ENCODE results near the gene REV3L. TPM values are rescaled to one million over a fixed set of nuclear protein-coding genes. Genes with fewer than 3 reads are reported as not detected.

Gene REV3L
- polyA plus RNA-seq, 2 donors: 5.2 to 6.0 TPM

DNA sequence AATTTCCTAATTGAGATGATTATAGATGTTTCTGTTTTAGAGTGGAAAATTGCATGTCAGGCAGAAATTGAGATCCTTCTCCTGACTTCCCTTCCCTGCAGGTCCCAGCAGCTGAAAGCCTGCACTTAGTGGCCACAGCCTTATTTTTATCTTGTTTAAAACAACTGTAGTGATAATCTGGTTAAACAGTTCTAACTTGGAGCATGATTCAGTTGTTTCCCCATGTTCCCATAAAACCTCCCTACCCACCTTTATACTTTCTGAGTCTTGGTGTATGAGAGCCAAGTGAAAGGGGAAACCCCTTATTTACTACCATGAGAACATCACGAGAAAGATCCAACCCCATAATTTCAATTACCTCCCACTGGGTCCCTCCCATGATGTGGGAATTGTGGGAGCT is 200.5 kb downstream of the REV3L start:
- no peak overlapping the region for H3K27ac ChIP-seq (ENCODE audit: low read depth in 2 of 2, low read length in 1 of 2)

GRCh38 chr6:111280445-111280955 is 202.5 kb downstream of the REV3L start:
- no peaks in the 10 kb centered on the region for H3K4me1 ChIP-seq (ENCODE audit: control insufficient read depth in 2 of 2, insufficient read depth in 2 of 2, low read length in 1 of 2)
- H3K27ac ChIP-seq (ENCODE audit: low read depth in 2 of 2, low read length in 1 of 2): no peak overlapping the region
- H3K36me3 ChIP-seq (ENCODE audit: control insufficient read depth in 2 of 2, insufficient read depth in 2 of 2, low read length in 1 of 2): peaks cover 0 to 6% of the 10 kb centered on the region in 2 donors
- H3K9me3 ChIP-seq (ENCODE audit: control insufficient read depth in 2 of 2, insufficient read depth in 1 of 2, low read depth in 1 of 2, low read length in 1 of 2): peaks cover 0 to 2% of the 10 kb centered on the region in 2 donors
- no peaks in the 10 kb centered on the region for H3K27me3 ChIP-seq (ENCODE audit: control insufficient read depth in 1 of 2, insufficient read depth in 2 of 2, low read length in 2 of 2)
- WGBS, 2 donors: 94 to 96% methylated on average over 4 of the region's 4 CpGs
- H3K4me3 ChIP-seq (ENCODE audit: low read depth in 1 of 2, low read length in 2 of 2): no peak overlapping the region

More for the DNA sequence above, 200.5 kb downstream of the REV3L start:
- Histone ChIP-seq H3K27me3 (ENCODE audit: control insufficient read depth in 1 of 2, insufficient read depth in 2 of 2, low read length in 2 of 2) (no peaks in the 10 kb centered on the region), H3K4me1 (ENCODE audit: control insufficient read depth in 2 of 2, insufficient read depth in 2 of 2, low read length in 1 of 2) (no peaks in the 10 kb centered on the region), H3K4me3 (ENCODE audit: low read depth in 1 of 2, low read length in 2 of 2) (no peak overlapping the region), H3K36me3 (ENCODE audit: control insufficient read depth in 2 of 2, insufficient read depth in 2 of 2, low read length in 1 of 2) (no peaks in the 10 kb centered on the region), H3K9me3 (ENCODE audit: control insufficient read depth in 2 of 2, insufficient read depth in 1 of 2, low read depth in 1 of 2, low read length in 1 of 2) (peaks cover 0 to 2% of the 10 kb centered on the region in 2 donors)
- WGBS, 2 donors: 85 to 90% methylated on average over 1 of the region's 1 CpG

- Histone ChIP-seq H3K27ac (ENCODE audit: low read depth in 2 of 2, low read length in 1 of 2) (no peak overlapping the region), H3K4me1 (ENCODE audit: control insufficient read depth in 2 of 2, insufficient read depth in 2 of 2, low read length in 1 of 2) (no peaks in the 10 kb centered on the region), H3K4me3 (ENCODE audit: low read depth in 1 of 2, low read length in 2 of 2) (no peak overlapping the region), H3K36me3 (ENCODE audit: control insufficient read depth in 2 of 2, insufficient read depth in 2 of 2, low read length in 1 of 2) (peaks cover 4 to 8% of the 10 kb centered on the region in 2 donors), H3K27me3 (ENCODE audit: control insufficient read depth in 1 of 2, insufficient read depth in 2 of 2, low read length in 2 of 2) (no peaks in the 10 kb centered on the region), H3K9me3 (ENCODE audit: control insufficient read depth in 2 of 2, insufficient read depth in 1 of 2, low read depth in 1 of 2, low read length in 1 of 2) (peaks cover 2 to 4% of the 10 kb centered on the region in 2 donors)
- WGBS, 2 donors: 87 to 89% methylated on average over 2 of the region's 2 CpGs
Measured at GRCh38 chr6:111278731-111279130, 204.3 kb downstream of the REV3L start.

- no peak overlapping the region for H3K27ac ChIP-seq (ENCODE audit: low read depth in 2 of 2, low read length in 1 of 2)
- H3K36me3 ChIP-seq (ENCODE audit: control insufficient read depth in 2 of 2, insufficient read depth in 2 of 2, low read length in 1 of 2): peaks cover 4 to 8% of the 10 kb centered on the region in 2 donors
- no peaks in the 10 kb centered on the region for H3K27me3 ChIP-seq (ENCODE audit: control insufficient read depth in 1 of 2, insufficient read depth in 2 of 2, low read length in 2 of 2)
Measured at GRCh38 chr6:111277819-111278218, 205.2 kb downstream of the REV3L start.

DNA sequence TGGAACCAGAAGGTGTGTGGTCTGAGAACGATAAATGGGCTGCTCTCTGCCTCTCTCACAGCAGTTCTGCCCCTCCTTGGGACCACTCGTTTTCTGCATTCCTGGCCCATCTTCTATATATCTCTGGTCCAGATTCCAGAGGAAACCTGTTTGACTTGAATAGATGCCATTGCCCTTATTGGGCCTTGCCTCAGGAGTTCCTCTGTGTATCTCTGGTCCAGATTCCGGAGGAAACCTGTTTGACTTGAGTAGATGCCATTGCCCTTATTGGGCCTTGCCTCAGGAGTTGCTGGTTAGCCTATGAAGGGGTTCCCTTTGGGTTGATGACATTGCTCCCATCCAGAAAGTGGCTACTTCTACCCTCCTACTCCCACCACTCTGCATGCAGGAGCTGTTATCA is 206.3 kb downstream of the REV3L start:
- Histone ChIP-seq H3K4me1 (ENCODE audit: control insufficient read depth in 2 of 2, insufficient read depth in 2 of 2, low read length in 1 of 2) (no peaks in the 10 kb centered on the region), H3K27ac (ENCODE audit: low read depth in 2 of 2, low read length in 1 of 2) (no peak overlapping the region), H3K27me3 (ENCODE audit: control insufficient read depth in 1 of 2, insufficient read depth in 2 of 2, low read length in 2 of 2) (no peaks in the 10 kb centered on the region), H3K4me3 (ENCODE audit: low read depth in 1 of 2, low read length in 2 of 2) (no peak overlapping the region), H3K36me3 (ENCODE audit: control insufficient read depth in 2 of 2, insufficient read depth in 2 of 2, low read length in 1 of 2) (peaks cover 4 to 8% of the 10 kb centered on the region in 2 donors), H3K9me3 (ENCODE audit: control insufficient read depth in 2 of 2, insufficient read depth in 1 of 2, low read depth in 1 of 2, low read length in 1 of 2) (peaks cover 2% of the 10 kb centered on the region in 2 donors)
- WGBS, 2 donors: 86 to 88% methylated on average over 3 of the region's 3 CpGs

More at GRCh38 chr6:111277819-111278218, 205.2 kb downstream of the REV3L start:
- H3K4me1 ChIP-seq (ENCODE audit: control insufficient read depth in 2 of 2, insufficient read depth in 2 of 2, low read length in 1 of 2): no peaks in the 10 kb centered on the region
- WGBS, 2 donors: 94 to 97% methylated on average over 1 of the region's 1 CpG
- no peak overlapping the region for H3K4me3 ChIP-seq (ENCODE audit: low read depth in 1 of 2, low read length in 2 of 2)
- H3K9me3 ChIP-seq (ENCODE audit: control insufficient read depth in 2 of 2, insufficient read depth in 1 of 2, low read depth in 1 of 2, low read length in 1 of 2): peaks cover 2% of the 10 kb centered on the region in 2 donors

DNA sequence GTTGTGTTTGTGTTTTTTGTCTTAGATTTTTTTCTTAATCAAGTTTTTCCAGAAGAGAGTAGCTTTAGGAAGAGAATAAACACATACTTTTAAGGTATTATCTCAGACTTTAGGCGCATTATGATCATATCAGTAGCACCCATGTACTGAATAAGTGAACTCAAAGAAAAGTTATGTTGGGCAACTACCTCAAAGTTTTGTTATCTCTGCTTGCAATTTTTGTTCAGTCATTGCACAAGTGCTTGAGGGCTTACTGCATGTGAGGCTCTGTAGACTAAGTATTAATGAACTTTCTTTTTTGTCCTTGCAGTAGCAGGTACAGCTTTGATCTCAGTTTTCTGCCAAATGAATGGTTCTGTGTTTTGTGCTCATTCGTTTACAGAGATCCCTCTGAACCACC is 206.7 kb downstream of the REV3L start:
- Histone ChIP-seq H3K36me3 (ENCODE audit: control insufficient read depth in 2 of 2, insufficient read depth in 2 of 2, low read length in 1 of 2) (peaks cover 4 to 8% of the 10 kb centered on the region in 2 donors), H3K4me3 (ENCODE audit: low read depth in 1 of 2, low read length in 2 of 2) (no peak overlapping the region), H3K27me3 (ENCODE audit: control insufficient read depth in 1 of 2, insufficient read depth in 2 of 2, low read length in 2 of 2) (no peaks in the 10 kb centered on the region), H3K27ac (ENCODE audit: low read depth in 2 of 2, low read length in 1 of 2) (no peak overlapping the region), H3K9me3 (ENCODE audit: control insufficient read depth in 2 of 2, insufficient read depth in 1 of 2, low read depth in 1 of 2, low read length in 1 of 2) (peaks cover 2% of the 10 kb centered on the region in 2 donors), H3K4me1 (ENCODE audit: control insufficient read depth in 2 of 2, insufficient read depth in 2 of 2, low read length in 1 of 2) (no peaks in the 10 kb centered on the region)
- 96% methylated on average over 2 of the region's 2 CpGs for WGBS, 2 donors

DNA sequence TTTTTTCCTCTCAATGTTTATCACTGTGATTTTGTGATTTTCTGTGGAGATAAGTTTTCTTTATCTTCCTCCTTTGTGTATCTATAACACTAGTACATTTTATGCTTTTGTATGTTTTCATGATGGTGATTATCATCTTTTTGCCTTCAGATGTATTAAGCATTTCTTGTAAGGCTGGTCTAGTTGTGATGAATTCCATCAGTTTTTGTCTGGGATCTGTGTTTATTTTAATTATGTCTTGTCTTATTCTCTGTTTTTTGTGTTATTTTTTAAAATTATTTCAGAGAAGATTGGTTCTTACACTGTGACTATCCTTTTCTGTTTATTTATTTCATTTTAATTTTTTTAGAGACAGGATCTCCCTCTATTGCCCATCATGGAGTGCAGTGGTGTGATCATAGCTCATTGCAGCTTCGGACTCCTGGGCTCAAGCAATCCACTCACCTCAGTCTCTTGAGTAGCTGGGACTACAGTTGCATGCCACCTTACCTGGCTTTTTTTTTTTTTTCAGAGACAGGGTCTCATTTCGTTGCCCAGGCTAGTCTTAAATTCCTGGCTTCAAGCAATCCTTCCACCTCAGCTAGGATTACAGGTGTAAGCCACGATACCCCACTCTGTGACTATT is 208.3 kb downstream of the REV3L start:
- 98% methylated on average over 3 of the region's 3 CpGs for WGBS, 2 donors
- H3K27ac ChIP-seq (ENCODE audit: low read depth in 2 of 2, low read length in 1 of 2): no peak overlapping the region
- peaks cover 4 to 8% of the 10 kb centered on the region in 2 donors for H3K36me3 ChIP-seq (ENCODE audit: control insufficient read depth in 2 of 2, insufficient read depth in 2 of 2, low read length in 1 of 2)
- H3K4me1 ChIP-seq (ENCODE audit: control insufficient read depth in 2 of 2, insufficient read depth in 2 of 2, low read length in 1 of 2): no peaks in the 10 kb centered on the region
- no peak overlapping the region for H3K4me3 ChIP-seq (ENCODE audit: low read depth in 1 of 2, low read length in 2 of 2)
- H3K27me3 ChIP-seq (ENCODE audit: control insufficient read depth in 1 of 2, insufficient read depth in 2 of 2, low read length in 2 of 2): no peaks in the 10 kb centered on the region
- H3K9me3 ChIP-seq (ENCODE audit: control insufficient read depth in 2 of 2, insufficient read depth in 1 of 2, low read depth in 1 of 2, low read length in 1 of 2): peaks cover 2% of the 10 kb centered on the region in 2 donors

DNA sequence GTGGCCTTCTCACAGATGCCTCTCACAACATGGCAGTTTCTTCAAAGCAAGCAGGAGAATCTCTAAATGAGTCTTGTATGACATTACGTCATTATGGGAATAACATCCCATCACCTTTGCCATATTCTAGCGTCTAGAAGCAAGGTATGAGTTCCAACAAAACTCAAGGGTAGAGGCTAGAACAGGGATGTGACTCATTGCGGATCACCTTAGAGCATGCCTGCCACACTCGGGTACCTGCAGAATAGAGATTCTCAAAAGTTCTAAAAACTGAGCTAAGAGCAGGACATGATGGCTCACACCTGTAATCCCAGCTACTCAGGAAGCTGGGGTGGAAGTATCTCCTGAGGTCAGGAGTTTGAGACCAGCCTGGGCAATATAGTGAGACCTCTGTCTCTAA is 212.9 kb downstream of the REV3L start:
- no peaks in the 10 kb centered on the region for H3K4me1 ChIP-seq (ENCODE audit: control insufficient read depth in 2 of 2, insufficient read depth in 2 of 2, low read length in 1 of 2)
- peaks cover 2% of the 10 kb centered on the region in 2 donors for H3K9me3 ChIP-seq (ENCODE audit: control insufficient read depth in 2 of 2, insufficient read depth in 1 of 2, low read depth in 1 of 2, low read length in 1 of 2)
- H3K36me3 ChIP-seq (ENCODE audit: control insufficient read depth in 2 of 2, insufficient read depth in 2 of 2, low read length in 1 of 2): peaks cover 4 to 9% of the 10 kb centered on the region in 2 donors
- WGBS, 2 donors: 98 to 99% methylated on average over 4 of the region's 4 CpGs
- H3K4me3 ChIP-seq (ENCODE audit: low read depth in 1 of 2, low read length in 2 of 2): no peak overlapping the region
- H3K27ac ChIP-seq (ENCODE audit: low read depth in 2 of 2, low read length in 1 of 2): no peak overlapping the region
- no peaks in the 10 kb centered on the region for H3K27me3 ChIP-seq (ENCODE audit: control insufficient read depth in 1 of 2, insufficient read depth in 2 of 2, low read length in 2 of 2)

GRCh38 chr6:111269401-111269970 is 213.5 kb downstream of the REV3L start:
- Histone ChIP-seq H3K4me1 (ENCODE audit: control insufficient read depth in 2 of 2, insufficient read depth in 2 of 2, low read length in 1 of 2) (no peaks in the 10 kb centered on the region), H3K27ac (ENCODE audit: low read depth in 2 of 2, low read length in 1 of 2) (no peak overlapping the region), H3K36me3 (ENCODE audit: control insufficient read depth in 2 of 2, insufficient read depth in 2 of 2, low read length in 1 of 2) (peaks cover 0 to 7% of the 10 kb centered on the region in 2 donors), H3K27me3 (ENCODE audit: control insufficient read depth in 1 of 2, insufficient read depth in 2 of 2, low read length in 2 of 2) (no peaks in the 10 kb centered on the region), H3K4me3 (ENCODE audit: low read depth in 1 of 2, low read length in 2 of 2) (no peak overlapping the region), H3K9me3 (ENCODE audit: control insufficient read depth in 2 of 2, insufficient read depth in 1 of 2, low read depth in 1 of 2, low read length in 1 of 2) (no peaks in the 10 kb centered on the region)
- WGBS, 2 donors: 96 to 97% methylated on average over 1 of the region's 1 CpG

Data from esophagus (tissue), 2 donors.